Fibroblast of skin of back (primary cell): ENCODE results near the gene GTPBP4.
"Not testable (repeated sequence)": the region's sequence is repeated elsewhere in the genome, so short reads cannot be mapped to it uniquely, and the experiment has no call there.

Experiments
- DNase-seq: peaks from one replicate; pipeline ENCODE4 v3.0.0-alpha.2; 2013

The GTPBP4 gene

GRCh38 chr10:990808-991207 lies 2.6 kb downstream of the GTPBP4 start:
- DNase-seq, result no peak

GRCh38 chr10:992467-992866 lies 4.2 kb downstream of the GTPBP4 start:
- no peak for DNase-seq

- no peak for DNase-seq
These were observed 4.6 kb downstream of the GTPBP4 start for GRCh38 chr10:992871-993270.

- DNase-seq, result no peak
These were observed 6.8 kb downstream of the GTPBP4 start for GRCh38 chr10:994836-995558.

- DNase-seq, result no peak
These were observed 7.3 kb downstream of the GTPBP4 start for GRCh38 chr10:995559-995926.

GRCh38 chr10:996031-996430 lies 7.8 kb downstream of the GTPBP4 start:
- DNase-seq, result no peak

- DNase-seq, result no peak
These were observed 9.2 kb downstream of the GTPBP4 start for GRCh38 chr10:997266-998022.

- no peak for DNase-seq
These were observed 14.3 kb downstream of the GTPBP4 start for GRCh38 chr10:1002425-1003006.

GRCh38 chr10:1003884-1004670 lies 15.8 kb downstream of the GTPBP4 start:
- no peak for DNase-seq

- DNase-seq, result no peak
These were observed 18.3 kb downstream of the GTPBP4 start for GRCh38 chr10:1006573-1006972.

- DNase-seq, result no peak
These were observed 19.3 kb downstream of the GTPBP4 start for GRCh38 chr10:1007583-1007982.

- DNase-seq, result no peak
These were observed 20.8 kb downstream of the GTPBP4 start for GRCh38 chr10:1009071-1009494.

- DNase-seq, result not testable (repeated sequence)
These were observed 21.7 kb downstream of the GTPBP4 start for GRCh38 chr10:1009947-1010346.

GRCh38 chr10:1010703-1011102 lies 22.5 kb downstream of the GTPBP4 start:
- no peak for DNase-seq

- DNase-seq, result no peak
These were observed 23.5 kb downstream of the GTPBP4 start for GRCh38 chr10:1011696-1012095.

- DNase-seq, result no peak
These were observed 27.5 kb downstream of the GTPBP4 start for GRCh38 chr10:1015688-1016087.

- no peak for DNase-seq
These were observed 31.1 kb downstream of the GTPBP4 start for GRCh38 chr10:1019362-1019761.

- DNase-seq, result no peak
These were observed 32.2 kb downstream of the GTPBP4 start for GRCh38 chr10:1020460-1020859.

- no peak for DNase-seq
These were observed 32.7 kb downstream of the GTPBP4 start for GRCh38 chr10:1020958-1021357.

- no peak for DNase-seq
These were observed 34.2 kb downstream of the GTPBP4 start for GRCh38 chr10:1022413-1022812.

- DNase-seq, result no peak
These were observed 35.9 kb downstream of the GTPBP4 start for GRCh38 chr10:1024103-1024502.

- DNase-seq, result no peak
These were observed 37.4 kb downstream of the GTPBP4 start, which contains the start of gene IDI2 for GRCh38 chr10:1025683-1026082. Gene IDI2, minus strand, starts transcription at chr10:1025859. Its CDS starts 1,136 bp downstream, at chr10:1024723.

- DNase-seq, result no peak
These were observed 38.3 kb downstream of the GTPBP4 start for GRCh38 chr10:1026578-1026977.
